HG03432 (cell line): ENCODE results near the gene STK32C.
"Not testable (repeated sequence)": the region's sequence is repeated elsewhere in the genome, so short reads cannot be mapped to it uniquely, and the experiment has no call there.

ENCODE experiments used
- ATAC-seq: cut with Tn5 transposase; IDR thresholded peaks from one replicate; pipeline ENCODE4 v1.9.1; 2021; ENCODE audit warnings: mild to moderate bottlenecking, moderate library complexity; ENCODE audit not compliant: unreplicated experiment

Gene STK32C

DNA sequence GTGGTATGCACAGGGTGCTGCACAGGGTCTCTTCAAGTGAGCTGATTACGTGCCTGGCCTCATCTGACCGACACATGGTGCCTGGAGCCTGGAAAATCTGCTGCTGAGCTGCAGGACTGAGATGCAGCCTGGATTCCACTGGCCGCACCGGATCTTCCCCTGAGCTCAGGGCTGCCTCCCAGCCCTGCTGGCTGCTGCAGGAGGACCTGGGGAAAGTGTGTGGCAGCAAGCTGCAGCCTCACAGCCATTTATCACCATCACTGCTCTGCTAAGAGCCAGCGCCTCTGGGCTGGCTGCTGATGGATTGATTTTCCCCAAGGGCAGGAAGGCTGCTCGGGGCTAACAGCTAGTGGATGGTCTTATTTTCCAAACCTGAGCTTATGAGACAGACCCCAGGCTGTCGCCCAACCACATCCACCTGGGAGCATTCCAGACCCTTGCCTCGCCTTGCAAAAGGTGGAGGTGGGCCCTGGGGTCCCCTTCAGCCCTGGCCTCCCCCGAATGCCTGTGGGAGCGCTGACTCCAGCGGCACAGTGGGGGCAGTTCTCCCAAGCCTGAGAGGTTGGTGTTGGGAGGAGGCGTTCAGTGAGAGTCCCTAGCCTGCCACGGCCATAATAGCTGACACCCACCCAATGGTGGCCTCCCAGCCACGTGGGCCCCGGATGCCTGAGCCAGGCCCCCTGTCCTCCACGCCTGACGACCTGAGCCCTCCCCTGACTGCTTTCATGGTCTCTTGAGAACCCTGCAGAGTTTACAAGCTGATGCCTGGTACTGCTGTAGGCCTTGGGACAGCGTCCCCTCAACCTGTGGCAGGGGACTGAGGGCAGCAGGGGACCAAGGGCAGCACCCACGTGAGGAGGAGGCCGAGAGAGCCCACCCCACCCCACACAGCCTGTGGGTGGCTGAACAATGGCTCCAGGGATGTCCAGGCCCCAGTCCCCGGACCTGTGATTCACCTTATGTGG, 38.2 kb downstream of the STK32C start:
- no peak for ATAC-seq

DNA sequence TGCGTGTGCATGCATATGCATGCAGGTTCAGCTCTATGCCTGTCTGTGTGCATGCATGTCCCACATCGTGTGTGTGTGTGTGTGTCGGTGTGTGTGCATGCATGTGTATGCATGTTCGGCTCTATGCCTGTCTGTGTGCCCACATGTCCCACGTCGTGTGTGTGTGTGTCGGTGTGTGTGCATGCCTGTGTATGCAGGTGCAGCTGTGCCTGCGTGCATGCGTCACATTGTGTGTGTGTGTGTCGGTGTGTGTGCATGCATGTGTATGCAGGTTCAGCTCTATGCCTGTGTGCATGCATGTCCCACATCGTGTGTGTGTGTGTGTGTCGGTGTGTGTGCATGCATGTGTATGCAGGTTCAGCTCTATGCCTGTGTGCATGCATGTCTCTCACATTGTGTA, 39.8 kb downstream of the STK32C start:
- not testable (repeated sequence) for ATAC-seq

DNA sequence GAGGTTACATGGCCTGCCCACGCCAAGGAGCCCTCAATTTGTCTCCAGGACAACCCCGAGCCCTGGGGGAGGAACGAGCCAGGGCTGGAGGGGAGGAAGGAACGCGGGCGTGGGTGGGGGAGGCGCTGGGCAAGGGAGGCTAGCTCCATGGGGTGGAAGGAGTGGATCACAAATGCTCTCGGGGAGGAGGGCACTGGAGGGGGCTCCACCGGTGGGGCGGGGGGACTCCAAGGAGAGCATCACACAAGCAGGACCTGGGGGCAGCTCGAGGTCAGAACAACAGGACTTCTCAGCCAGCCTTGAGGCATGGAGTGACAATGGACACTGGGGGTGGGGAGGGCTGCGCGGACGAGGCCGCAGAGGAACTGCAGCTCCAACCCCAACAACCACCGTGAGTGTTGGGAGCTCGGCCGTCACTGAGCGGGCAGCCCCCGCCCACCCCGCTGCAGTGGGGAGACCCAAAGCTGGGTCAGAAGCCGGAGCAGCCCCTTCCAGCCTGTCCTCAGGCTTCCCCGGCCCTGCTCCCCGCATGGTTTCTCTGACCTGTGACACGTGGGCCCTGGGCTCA, 41.1 kb downstream of the STK32C start:
- ATAC-seq, result no peak

DNA sequence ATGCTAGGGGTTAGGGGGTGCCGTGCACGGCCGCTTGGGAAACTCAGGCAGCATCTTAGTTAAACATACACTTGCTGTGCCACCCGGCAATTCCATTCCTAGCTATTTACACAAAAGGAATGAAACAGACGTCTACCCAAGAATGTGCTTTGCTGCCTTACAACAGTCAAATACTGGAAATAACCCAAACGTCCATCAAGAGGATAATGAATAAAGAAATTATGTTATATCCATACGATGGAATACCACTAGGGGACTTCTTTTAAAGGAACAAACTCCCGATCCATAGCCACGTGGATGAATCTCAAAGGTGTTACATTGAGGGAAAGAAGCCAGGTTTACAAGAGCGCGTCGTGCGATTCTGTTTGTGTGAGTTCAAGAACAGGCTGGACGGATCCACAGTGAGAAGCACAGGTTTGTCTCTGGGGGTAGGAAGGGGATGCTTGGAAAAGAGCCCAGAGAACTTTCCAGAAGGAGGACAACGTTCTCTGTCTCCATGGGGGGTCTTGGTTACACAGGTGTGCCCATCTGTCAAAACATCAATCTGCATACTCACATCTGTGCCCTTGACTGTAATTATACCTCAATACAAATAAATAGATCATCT, 41.8 kb downstream of the STK32C start:
- ATAC-seq, result no peak

DNA sequence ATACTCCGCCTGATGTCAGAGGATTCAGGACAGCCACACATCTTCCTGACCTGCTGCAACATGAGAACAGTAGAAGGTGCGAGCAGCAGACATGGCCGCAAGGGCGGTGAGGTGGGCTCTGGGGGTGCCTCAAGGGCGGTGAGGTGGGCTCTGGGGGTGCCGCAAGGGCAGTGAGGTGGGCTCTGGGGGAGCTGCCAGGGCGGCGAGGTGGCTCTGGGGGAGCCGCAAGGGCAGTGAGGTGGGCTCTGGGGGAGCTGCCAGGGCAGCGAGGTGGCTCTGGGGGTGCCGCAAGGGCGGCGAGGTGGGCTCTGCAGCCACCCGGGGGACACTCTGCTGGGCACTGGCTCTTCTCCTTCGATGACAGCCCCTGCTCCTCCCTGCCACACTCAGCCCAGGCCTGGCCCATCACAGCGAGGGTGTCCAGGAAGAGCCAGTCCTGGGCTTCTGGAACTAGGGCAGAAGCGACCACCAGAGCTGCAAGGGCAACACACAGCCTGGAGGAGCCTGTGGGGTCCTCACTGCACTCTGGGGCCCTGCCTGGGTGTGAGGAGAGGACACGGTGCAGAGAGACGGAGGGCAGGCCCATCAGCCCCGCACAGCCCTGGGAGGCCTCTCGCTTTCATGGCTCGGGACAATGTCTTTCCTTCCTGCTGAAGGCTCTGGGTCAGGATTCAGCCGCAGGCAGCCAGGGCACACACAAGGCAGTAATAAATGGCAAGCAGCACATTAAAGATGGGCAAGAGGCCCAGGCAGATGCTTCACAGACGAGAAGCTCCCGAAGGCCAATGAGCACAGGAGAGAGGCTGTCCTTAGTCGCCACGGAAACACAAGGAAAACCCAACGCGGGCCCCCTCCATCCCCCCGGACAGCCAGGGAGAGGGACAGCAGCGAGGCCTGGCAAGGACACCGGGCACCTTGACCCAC, 42.5 kb downstream of the STK32C start:
- no peak for ATAC-seq

DNA sequence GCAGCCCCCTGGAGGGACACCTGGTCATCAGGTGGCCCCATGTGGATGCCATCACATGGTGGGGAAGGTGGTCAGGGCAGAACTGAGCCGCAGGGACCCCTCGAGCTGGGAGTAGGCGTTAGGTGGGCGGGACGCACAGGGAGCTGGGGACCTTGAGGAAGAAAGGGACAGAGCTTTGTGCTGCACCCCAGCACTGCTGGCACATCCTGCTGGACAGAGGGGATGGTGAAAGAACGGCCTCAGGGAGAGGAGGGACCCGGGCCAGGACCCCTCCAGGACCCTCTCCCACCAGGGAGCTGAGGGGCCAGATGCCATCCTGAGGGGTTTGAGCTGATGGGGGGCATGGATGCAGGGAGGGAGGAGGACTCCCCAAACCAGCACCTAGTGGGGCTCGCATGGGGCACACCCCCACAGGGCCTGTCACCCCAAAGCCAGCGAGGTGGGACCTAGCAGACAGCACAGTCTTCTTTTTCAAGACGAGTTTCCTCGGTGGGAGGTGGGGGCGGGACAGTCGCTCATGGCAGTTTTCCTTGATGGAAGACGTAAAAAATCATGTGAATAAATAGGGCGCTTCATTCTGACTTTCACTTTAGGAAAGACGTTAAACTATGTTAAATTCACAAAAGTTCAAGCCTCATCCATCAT, 43.3 kb downstream of the STK32C start:
- ATAC-seq, result no peak

DNA sequence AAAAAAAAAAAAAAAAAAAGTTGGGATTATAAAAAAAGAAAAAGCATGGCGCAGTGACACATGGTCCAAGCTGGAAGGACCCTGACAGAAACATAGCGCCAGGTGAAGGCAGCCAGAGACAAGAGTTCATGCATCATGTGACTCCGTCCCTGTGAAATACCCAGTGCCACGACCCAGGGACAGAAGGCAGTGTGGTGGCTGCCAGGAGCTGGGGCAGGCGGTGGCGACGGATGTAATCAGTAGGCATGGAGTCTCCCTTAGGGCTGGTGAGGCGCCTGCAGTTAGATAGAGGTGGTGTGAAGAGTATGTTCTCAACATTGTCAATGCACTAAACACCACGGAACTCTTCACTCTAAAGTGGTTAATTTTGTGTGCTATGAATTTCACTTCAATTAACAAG, 43.9 kb downstream of the STK32C start:
- ATAC-seq, result no peak

DNA sequence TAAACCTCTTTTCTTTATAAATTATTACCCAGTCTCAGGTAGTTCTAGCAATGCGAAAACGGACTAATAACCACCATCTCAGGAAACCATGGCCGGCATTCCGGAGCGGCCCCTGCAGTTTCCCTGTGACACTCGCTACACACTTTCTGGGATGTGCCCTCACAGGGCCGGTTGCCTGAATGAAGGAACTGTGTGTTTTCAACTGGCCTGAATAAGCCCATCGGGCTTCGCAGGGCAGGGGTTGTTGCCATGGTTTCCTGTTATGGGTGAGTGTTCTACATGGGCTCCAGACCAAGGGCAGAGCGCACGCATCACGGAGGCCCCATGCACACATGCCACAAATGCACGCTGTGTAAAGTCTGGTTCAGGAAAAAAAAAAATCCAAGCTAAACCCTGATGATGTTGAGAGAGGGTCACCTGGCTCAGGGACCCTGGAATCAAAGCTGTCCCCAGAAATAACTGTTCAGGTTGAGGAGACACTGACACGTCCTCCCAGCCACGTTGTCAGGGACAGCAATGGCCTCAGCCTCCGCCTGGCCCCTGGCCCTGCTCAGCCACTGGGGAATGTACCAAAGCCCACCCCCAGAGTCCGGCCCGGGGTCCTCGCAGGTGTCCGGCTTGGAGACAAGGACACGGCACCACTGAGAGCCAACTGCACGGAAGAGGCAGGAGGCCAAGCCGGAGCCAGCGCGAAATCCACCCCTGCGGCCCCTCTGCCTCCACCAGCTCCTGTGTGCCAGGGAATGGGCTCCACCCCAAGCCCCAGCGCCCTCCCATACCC, 47.9 kb downstream of the STK32C start:
- no peak for ATAC-seq

DNA sequence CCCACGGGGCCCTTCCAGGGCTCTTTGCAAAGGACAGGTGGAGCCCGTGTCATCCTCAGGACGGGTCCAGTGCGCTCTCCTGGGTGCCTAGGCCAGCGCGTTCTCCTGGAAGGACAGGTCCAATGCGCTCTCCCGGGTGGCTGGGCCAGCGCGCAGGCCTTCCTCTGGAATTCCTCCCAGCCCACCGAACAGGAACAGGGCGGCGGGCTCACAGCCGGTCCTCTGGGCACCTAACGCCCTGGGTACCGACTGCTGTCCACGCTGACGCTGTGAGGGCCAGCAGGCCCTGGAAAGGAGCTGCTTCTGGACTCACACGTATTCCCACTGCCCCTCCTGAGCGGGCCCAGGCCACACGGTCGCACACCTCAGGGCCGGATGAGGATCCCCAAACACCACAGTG, 49.3 kb downstream of the STK32C start:
- no peak for ATAC-seq

DNA sequence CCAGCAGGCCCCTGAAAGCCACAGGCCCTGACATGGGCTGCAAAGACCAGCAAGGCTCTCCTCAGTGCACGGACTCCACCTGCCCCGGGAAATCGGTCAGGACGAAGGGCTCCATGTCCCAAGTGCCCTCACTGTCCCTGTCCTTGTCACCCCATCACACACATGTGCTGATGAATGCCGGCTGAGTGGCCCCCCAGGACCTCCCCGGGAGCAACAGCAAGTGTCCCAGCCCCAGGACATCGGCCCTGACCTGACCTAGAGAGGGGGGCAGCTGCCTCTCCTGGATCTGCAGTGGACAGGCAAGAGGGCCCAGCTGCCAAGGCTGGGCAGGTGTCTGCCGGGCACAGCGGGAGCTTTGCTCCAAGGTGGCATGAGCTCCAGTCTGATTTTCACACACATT, 49.8 kb downstream of the STK32C start:
- no peak for ATAC-seq

DNA sequence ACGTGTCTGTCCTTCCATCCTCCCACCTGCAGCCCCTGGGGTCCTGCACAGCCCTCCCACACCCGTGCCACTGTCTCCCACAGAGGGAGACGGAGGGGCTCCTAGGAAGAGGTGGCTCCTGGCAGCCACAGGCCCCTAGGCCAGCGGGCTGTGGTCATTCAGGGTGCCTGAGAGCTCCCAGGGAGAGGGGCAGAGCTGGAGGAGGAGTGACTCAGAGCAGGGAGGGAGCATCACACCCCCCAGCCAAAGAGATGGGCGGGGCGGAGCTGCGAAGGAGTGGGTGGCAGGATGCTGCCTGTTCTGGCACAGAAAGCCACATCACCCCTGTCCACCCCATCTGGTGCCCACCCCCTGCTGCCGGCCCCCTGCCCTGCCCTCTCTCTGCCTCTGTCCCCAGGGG, 50.5 kb downstream of the STK32C start:
- no peak for ATAC-seq

DNA sequence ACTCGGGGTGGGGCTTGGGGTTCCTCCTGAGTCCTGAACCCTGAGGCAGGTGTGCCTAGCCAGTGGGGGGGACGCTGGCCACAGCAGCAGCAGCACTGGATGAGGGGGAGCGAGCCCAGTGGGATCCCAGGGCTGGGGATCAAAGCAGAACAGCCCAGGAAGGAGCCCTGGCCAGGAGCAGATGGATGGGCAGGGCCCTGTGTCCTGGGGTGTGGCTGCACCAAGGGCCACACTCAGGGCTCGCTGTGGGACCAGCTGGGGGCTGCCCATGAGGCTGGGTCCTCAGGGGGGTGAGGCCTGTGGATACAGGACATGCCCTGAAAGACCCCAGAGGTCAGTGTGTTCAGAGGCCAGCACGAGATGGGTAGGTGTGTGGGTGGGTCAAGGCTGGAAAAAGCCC, 50.9 kb downstream of the STK32C start:
- ATAC-seq, result no peak

DNA sequence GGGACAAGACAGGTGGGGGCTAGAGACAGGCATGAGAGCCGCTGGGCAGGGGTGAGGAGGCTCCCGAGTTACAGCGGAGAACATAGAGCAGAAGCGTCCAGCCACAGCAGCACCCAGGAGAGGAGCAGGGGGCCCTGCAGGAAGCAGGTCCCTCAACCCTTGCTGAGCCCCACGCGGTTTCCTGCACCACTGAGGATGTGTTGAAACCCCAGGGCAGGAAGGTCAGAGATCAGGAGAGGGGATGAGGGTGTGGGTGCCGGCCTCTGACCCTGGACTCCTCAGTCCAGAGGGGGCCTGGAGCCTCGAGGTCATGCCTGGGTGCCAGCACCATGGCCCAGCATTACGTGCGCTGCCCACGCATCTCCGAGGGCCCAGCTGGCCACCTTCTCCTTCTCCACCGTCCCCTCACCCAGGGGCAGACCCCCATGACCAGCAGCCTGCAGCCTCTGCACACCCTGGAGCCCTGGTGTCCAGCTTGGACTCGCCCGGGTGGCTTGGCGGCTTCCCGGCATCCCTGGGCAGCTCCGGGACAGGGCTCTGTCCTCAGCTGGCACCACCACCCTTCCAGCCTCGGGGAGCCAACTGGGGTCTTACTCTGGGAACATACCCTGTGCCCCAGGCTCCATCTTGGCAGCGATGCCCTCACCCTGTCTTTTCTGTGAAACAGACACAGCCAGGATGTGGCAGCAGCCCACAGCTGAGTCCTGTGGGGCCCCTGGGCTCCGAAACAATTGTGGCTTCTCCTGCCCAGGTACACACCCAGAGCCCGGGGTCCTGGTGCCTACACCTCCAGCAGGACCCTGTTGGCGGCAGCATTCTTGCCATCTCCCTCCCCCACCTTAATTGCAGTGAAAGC, 52.0 kb downstream of the STK32C start:
- ATAC-seq, result no peak

DNA sequence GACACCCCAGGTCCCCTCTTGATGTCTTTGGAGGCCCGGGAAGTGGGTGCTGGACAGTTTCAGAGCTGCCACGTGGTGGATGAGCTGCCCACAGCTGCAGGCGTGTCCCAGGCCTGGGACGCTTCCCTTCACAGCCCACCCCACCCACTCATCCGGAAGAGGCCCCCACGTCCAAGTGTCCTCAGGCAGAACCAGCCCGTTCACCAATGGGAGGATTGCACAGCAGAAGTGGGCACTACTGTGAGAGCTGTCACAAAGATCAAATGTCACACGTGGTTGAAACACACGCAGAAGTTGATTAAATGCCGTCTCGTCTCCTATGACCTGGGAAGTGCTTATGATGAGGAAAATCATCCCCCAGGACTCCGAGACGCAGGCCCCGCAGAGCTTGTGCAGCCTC, 52.9 kb downstream of the STK32C start:
- no peak for ATAC-seq

DNA sequence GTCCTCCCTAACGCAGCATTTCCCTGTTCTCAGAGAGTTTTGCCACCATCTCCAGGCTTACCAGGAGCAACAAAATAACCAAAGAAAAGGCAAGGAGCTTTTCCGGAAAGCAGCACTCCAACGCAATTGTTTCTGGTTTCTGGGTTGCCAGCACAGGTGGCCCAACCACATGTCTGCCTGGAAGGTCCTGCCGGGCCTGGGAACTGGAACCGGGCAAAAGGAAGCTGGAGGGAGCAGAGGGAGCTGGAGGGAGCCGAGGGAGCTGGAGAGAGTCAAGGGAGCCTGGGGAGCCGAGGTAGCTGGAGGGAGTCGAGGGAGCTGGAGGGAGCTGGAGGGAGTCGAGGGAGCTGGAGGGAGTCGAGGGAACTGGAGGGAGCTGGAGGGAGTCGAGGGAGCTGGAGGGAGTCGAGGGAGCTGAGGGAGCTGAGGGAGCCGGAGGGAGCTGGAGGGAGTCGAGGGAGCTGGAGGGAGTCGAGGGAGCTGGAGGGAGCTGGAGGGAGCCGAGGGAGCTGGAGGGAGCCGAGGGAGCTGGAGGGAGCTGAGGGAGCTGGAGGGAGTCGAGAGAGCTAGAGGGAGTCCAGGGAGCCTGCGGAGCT, 54.6 kb downstream of the STK32C start:
- no peak for ATAC-seq

DNA sequence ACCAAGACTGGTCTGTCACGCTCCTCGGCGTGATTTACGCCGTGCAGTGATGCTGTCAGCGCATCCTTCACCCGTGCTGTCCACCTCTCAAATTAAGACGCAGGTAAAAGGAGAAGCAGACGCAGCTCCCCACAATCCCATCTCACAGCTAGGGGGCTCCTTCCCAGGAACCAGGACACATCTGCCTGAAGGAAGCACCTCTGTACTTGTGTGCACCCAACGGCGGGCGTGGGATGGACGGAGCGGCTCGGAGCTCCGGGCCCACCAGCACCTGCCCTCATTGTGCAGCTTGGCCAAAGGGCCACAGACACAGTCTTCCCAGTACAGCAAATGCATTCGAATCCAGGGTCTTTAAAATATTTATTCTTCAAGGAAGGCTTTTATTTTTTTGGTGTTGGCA, 55.3 kb downstream of the STK32C start:
- ATAC-seq, result no peak

DNA sequence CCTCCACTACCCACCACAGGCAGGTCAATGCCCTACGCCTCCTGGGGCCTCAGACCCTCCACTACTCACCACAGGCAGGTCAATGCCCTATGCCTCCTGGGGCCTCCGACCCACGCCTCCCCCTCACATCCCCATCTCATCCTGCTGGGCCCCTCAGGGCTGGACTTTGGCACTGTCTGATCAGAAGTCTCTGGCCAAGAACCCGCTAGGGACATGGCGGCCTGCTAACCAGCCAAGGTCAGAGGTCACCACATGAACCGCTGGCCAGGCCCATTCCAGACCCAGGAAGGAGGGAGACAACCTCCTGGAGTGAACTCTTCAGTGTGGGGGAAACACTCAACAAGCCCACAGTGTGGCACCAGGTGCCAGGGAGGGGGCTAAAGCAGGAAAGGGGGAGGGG, 55.8 kb downstream of the STK32C start:
- no peak for ATAC-seq
